ENCODE data around the gene ERBIN. TPM values are rescaled to one million over a fixed set of nuclear protein-coding genes. Genes with fewer than 3 reads are reported as not detected.

The ERBIN gene
- total RNA-seq, 1 experiment from 2014 or later, result 101 TPM

- in situ Hi-C loops (cut with HindIII; ENCODE audit: low pct_unique_long_range_greater_than_20kb, low sequenced_read_pairs), result no loop called here
- DNase-seq (ENCODE audit: low read depth, low spot score), result no peak
These were observed 57.9 kb downstream of the ERBIN start for GRCh38 chr5:65984098-65984885.

GRCh38 chr5:65986050-65986451 lies 59.7 kb downstream of the ERBIN start:
- no peak for DNase-seq (ENCODE audit: low read depth, low spot score)
- in situ Hi-C loops (cut with HindIII; ENCODE audit: low pct_unique_long_range_greater_than_20kb, low sequenced_read_pairs), result no loop called here

- in situ Hi-C loops (cut with HindIII; ENCODE audit: low pct_unique_long_range_greater_than_20kb, low sequenced_read_pairs), result no loop called here
- no peak for DNase-seq (ENCODE audit: low read depth, low spot score)
These were observed 60.4 kb downstream of the ERBIN start for GRCh38 chr5:65986796-65987195.

- no peak for DNase-seq (ENCODE audit: low read depth, low spot score)
- in situ Hi-C loops (cut with HindIII; ENCODE audit: low pct_unique_long_range_greater_than_20kb, low sequenced_read_pairs), result no loop called here
These were observed 61.6 kb downstream of the ERBIN start for GRCh38 chr5:65987982-65988381.

- in situ Hi-C loops (cut with HindIII; ENCODE audit: low pct_unique_long_range_greater_than_20kb, low sequenced_read_pairs), result no loop called here
These were observed 62.8 kb downstream of the ERBIN start for GRCh38 chr5:65989158-65989557.

GRCh38 chr5:65992630-65993029 lies 66.3 kb downstream of the ERBIN start:
- in situ Hi-C loops (cut with HindIII; ENCODE audit: low pct_unique_long_range_greater_than_20kb, low sequenced_read_pairs), result no loop called here
- DNase-seq (ENCODE audit: low read depth, low spot score), result no peak

More at GRCh38 chr5:65989158-65989557, 62.8 kb downstream of the ERBIN start:
- DNase-seq (ENCODE audit: low read depth, low spot score), result no peak

GRCh38 chr5:65994117-65994786 lies 67.9 kb downstream of the ERBIN start:
- in situ Hi-C loops (cut with HindIII; ENCODE audit: low pct_unique_long_range_greater_than_20kb, low sequenced_read_pairs), result no loop called here
- no peak for DNase-seq (ENCODE audit: low read depth, low spot score)

- DNase-seq (ENCODE audit: low read depth, low spot score), result no peak
- in situ Hi-C loops (cut with HindIII; ENCODE audit: low pct_unique_long_range_greater_than_20kb, low sequenced_read_pairs), result no loop called here
These were observed 72.8 kb downstream of the ERBIN start for GRCh38 chr5:65999061-65999723.

- in situ Hi-C loops (cut with HindIII; ENCODE audit: low pct_unique_long_range_greater_than_20kb, low sequenced_read_pairs), result no loop called here
These were observed 75.6 kb downstream of the ERBIN start for GRCh38 chr5:66001952-66002351.

GRCh38 chr5:66002415-66002814 lies 76.0 kb downstream of the ERBIN start:
- in situ Hi-C loops (cut with HindIII; ENCODE audit: low pct_unique_long_range_greater_than_20kb, low sequenced_read_pairs), result no loop called here

More at GRCh38 chr5:66001952-66002351, 75.6 kb downstream of the ERBIN start:
- no peak for DNase-seq (ENCODE audit: low read depth, low spot score)

GRCh38 chr5:66004216-66004615 lies 77.8 kb downstream of the ERBIN start:
- in situ Hi-C loops (cut with HindIII; ENCODE audit: low pct_unique_long_range_greater_than_20kb, low sequenced_read_pairs), result no loop called here
- DNase-seq (ENCODE audit: low read depth, low spot score), result no peak

More at GRCh38 chr5:66002415-66002814, 76.0 kb downstream of the ERBIN start:
- no peak for DNase-seq (ENCODE audit: low read depth, low spot score)

GRCh38 chr5:66009277-66009676 lies 82.9 kb downstream of the ERBIN start:
- in situ Hi-C loops (cut with HindIII; ENCODE audit: low pct_unique_long_range_greater_than_20kb, low sequenced_read_pairs), result no loop called here
- no peak for DNase-seq (ENCODE audit: low read depth, low spot score)

- no peak for DNase-seq (ENCODE audit: low read depth, low spot score)
- in situ Hi-C loops (cut with HindIII; ENCODE audit: low pct_unique_long_range_greater_than_20kb, low sequenced_read_pairs), result no loop called here
These were observed 84.1 kb downstream of the ERBIN start for GRCh38 chr5:66010476-66010875.

GRCh38 chr5:66012271-66012670 lies 85.9 kb downstream of the ERBIN start:
- in situ Hi-C loops (cut with HindIII; ENCODE audit: low pct_unique_long_range_greater_than_20kb, low sequenced_read_pairs), result no loop called here
- DNase-seq (ENCODE audit: low read depth, low spot score), result no peak

- in situ Hi-C loops (cut with HindIII; ENCODE audit: low pct_unique_long_range_greater_than_20kb, low sequenced_read_pairs), result no loop called here
- no peak for DNase-seq (ENCODE audit: low read depth, low spot score)
These were observed 87.0 kb downstream of the ERBIN start for GRCh38 chr5:66013397-66013796.

- DNase-seq (ENCODE audit: low read depth, low spot score), result no peak
- in situ Hi-C loops (cut with HindIII; ENCODE audit: low pct_unique_long_range_greater_than_20kb, low sequenced_read_pairs), result no loop called here
These were observed 87.5 kb downstream of the ERBIN start for GRCh38 chr5:66013906-66014305.

- DNase-seq (ENCODE audit: low read depth, low spot score), result no peak
- in situ Hi-C loops (cut with HindIII; ENCODE audit: low pct_unique_long_range_greater_than_20kb, low sequenced_read_pairs), result no loop called here
These were observed 89.0 kb downstream of the ERBIN start for GRCh38 chr5:66015196-66015960.

GRCh38 chr5:66021585-66021984 lies 95.2 kb downstream of the ERBIN start:
- no peak for DNase-seq (ENCODE audit: low read depth, low spot score)
- in situ Hi-C loops (cut with HindIII; ENCODE audit: low pct_unique_long_range_greater_than_20kb, low sequenced_read_pairs), result no loop called here

All from SK-MEL-5 (cell line).